Breast epithelium (tissue), 3 donors: ENCODE data around the gene ZC3H13.

Experiments used
- CTCF ChIP-seq, 3 donors: fragments of 450-650 bp; IDR thresholded peaks; one replicate each; pipeline ENCODE4 v1.5.1; 2016 to 2017; ENCODE audit warnings: antibody characterized with exemption in 3 of 3, mild to moderate bottlenecking in 3 of 3, moderate library complexity in 3 of 3
- POLR2A ChIP-seq: fragments of 450-650 bp; IDR thresholded peaks from one replicate; pipeline ENCODE4 v1.6.1; 2016; ENCODE audit warnings: antibody characterized with exemption, mild to moderate bottlenecking, moderate library complexity
- POLR2AphosphoS5 ChIP-seq, 3 donors: sonication (generic); formaldehyde crosslinking; IDR thresholded peaks; one replicate each; pipeline ENCODE4 v1.6.1; 2017; ENCODE audit warnings: antibody characterized with exemption in 3 of 3

- TF ChIP-seq POLR2A = no peak
- TF ChIP-seq POLR2AphosphoS5 (IDR thresholded peaks at IDR 0.05) = no peak
- no peak for TF ChIP-seq CTCF (IDR thresholded peaks at IDR 0.05)
These were observed 43.9 kb downstream of the ZC3H13 start for GRCh38 chr13:46008631-46009030.
